NOMO-1 (cell line): ENCODE results near the gene CSNK1A1.
"Not testable (repeated sequence)": the region's sequence is repeated elsewhere in the genome, so short reads cannot be mapped to it uniquely, and the experiment has no call there.

Experiments
- DNase-seq, 2 experiments: peaks; one replicate each; lab custom pipeline; 2025; ENCODE audit not compliant: unreplicated experiment in 2 of 2; lab: John Stamatoyannopoulos, UW

The CSNK1A1 gene

DNA sequence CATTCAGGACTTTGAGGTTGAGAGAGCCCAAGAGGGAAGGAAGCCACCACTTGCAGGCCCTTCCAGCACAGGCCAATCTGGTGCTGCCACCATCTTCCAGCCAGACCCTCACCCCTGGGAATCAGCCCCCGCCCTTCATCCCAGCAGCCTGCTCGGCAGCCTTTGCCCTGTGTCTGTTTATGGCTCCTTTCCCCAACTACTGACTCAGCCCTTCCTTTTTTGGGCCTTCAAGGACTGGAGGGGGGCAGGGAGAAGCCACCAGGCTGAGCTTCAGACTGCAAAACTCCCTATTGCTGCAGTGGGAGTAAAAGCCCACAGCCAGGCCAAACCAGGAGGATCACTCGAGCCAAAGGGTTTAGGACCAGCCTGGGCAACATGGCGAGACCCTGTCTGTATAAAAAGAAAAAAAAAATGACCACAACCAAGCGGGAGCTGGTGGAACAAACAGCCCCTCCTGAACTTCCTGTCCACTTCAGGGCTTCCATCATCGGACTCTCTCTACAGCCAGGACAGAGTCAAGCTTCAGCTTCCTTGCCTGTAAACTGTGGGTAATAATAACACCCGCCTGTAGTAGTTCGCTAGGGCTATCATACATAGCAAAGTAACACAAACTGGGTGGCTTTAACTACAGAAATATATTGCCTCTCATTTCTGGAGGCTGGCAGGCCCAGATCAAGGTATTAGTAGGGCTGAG lies 86.3 kb downstream of the CSNK1A1 start:
- DNase-seq, result peak in 1 of 2 experiments; percentile 32

DNA sequence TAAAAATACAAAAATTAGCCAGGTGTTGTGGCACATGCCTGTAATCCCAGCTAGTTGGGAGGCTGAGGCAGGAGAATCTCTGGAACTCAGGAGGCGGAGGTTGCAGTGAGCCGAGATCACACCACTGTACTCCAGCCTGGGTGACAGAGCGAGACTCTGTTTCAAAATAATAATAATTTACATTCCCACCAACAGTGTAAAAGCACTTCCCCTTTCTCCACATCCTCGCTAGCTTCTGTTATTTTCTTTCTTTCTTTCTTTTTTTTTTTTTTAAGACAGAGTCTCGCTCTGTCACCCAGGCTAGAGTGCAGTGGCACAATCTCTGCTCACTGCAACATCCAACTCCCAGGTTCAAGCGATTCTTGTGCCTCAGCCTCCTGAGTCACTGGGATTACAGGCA lies 89.3 kb downstream of the CSNK1A1 start:
- DNase-seq, result peak; percentile 7 to 50

GRCh38 chr5:149459891-149460290 lies 91.3 kb downstream of the CSNK1A1 start:
- no peak for DNase-seq

GRCh38 chr5:149457393-149457763 lies 93.9 kb downstream of the CSNK1A1 start:
- DNase-seq, result no peak

GRCh38 chr5:149456597-149457392 lies 94.4 kb downstream of the CSNK1A1 start:
- no peak for DNase-seq

DNA sequence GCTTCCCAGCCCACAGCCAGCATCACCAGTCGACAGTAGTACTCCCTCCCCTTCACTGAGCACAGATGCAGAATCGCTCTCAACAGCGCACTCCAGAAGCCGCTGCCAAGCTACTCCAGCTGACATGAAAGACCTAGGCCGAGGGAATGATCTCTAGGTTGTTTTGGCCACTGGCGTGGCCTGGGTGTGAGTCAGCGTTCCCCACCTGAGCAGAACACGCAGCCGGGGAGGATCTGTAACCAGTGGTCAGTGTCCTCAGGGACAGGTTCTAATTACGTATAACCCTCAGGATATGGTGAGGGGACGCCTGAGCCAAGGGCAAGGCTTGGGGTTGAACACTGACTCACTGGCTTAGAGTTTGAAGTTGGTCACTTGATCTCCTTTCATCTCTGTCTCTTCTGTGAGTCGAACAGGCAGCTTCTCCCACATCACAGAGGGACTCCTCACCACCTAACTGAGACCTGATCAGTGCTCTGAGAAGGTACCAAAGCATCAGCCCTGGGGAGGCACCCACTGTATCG lies 95.3 kb downstream of the CSNK1A1 start:
- no peak for DNase-seq

DNA sequence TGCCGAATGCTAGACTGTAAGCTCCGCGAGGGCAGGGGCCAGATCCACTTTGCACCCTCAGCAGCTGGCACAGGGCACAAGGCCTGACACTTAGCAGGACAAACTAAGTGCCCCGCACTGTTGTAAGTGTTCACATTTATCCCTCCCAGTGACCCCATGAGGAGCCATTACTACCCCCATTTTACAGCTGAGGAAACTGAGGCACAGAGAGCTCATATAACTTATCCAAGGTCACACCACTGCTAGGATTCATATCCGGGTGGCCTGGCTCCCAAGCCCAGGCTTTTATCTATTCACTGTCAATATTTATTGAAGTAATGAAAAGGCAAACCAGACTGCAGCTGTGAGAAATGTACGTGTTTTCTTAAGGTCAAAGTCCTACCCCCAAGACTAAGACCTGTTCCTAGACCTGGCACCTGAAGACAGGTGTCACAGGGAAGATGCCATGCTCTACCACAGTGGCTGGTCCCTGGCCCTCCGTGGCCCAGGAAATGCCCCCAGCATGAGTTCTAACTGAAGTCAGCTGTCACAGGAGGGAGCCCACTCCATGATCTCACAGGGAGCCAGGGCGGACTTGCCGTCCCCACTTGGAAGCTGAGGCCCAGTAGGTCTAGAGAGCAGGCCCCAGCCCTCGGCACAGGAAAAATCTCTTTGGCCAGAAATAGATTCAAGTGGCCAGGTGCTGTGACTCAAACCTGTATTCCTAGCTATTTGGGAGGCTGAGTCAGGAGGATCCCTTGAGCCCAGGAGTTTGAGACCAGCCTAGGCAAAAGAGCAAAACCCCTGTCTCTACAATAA lies 97.4 kb downstream of the CSNK1A1 start:
- DNase-seq, result no peak

- DNase-seq, result no peak
These were observed 98.3 kb downstream of the CSNK1A1 start for GRCh38 chr5:149452665-149453617.

GRCh38 chr5:149452007-149452664 lies 99.1 kb downstream of the CSNK1A1 start:
- peak; percentile 14 to 58 for DNase-seq

- no peak for DNase-seq
These were observed 101.0 kb downstream of the CSNK1A1 start for GRCh38 chr5:149450199-149450598.

DNA sequence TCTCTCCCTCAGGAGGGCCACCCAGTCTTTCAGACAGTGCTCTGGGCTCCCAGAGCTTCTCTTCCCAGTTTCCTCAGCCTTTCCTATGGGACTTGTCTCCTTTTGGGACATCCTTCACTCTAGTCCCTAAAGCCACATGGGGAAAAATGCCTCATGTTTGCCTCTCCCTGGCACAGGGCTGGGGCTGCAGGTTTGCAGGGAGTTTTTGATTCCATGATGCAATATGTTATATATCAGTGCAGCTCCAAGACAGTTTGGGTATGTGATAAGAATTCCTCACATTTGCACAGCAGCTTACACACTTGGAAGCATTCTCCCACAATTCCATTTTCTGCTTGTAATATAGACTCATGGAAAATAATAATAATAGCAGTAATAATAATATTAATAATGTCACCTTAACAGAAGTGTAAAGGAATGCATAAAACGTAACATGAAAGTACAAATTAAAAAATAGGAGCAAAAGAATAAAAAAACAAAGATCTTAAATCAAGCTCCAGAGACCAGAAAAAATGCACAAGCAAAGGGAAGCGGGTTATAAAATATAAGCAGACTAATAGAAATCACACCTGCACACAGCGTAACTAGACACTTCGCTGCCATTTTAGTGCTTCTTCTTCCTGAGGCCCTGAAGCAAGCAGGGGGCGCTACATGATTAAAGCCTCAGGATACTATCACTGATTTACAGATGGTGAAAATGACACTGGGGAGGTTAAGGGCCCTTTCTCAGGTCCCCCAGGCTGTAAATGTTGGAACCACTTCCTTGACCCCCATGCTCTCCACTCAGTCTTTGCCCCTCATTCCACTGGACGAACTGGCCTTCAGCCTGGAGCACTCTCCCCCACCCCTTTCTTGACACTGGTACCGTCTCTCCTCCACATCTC lies 102.2 kb downstream of the CSNK1A1 start:
- DNase-seq, result peak; percentile 17 to 26

DNA sequence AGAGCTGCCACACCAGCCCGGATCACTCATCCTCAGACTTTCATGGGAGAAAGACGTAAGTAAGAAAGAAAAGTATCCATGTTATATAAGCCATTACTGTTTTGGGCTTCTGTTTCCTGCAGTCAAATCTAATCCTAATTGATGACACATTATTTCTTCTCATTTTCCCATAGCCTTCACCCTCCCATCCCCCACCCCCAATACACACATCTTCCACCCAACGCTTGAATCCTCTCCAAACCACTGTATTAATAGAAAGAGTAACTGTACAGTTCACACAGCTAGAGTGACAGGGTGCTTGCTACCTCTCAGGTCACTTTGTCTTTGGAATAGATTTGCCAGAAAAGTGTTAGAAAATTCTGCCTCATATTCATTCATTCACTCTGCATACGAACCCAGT lies 102.8 kb downstream of the CSNK1A1 start:
- no peak for DNase-seq

DNA sequence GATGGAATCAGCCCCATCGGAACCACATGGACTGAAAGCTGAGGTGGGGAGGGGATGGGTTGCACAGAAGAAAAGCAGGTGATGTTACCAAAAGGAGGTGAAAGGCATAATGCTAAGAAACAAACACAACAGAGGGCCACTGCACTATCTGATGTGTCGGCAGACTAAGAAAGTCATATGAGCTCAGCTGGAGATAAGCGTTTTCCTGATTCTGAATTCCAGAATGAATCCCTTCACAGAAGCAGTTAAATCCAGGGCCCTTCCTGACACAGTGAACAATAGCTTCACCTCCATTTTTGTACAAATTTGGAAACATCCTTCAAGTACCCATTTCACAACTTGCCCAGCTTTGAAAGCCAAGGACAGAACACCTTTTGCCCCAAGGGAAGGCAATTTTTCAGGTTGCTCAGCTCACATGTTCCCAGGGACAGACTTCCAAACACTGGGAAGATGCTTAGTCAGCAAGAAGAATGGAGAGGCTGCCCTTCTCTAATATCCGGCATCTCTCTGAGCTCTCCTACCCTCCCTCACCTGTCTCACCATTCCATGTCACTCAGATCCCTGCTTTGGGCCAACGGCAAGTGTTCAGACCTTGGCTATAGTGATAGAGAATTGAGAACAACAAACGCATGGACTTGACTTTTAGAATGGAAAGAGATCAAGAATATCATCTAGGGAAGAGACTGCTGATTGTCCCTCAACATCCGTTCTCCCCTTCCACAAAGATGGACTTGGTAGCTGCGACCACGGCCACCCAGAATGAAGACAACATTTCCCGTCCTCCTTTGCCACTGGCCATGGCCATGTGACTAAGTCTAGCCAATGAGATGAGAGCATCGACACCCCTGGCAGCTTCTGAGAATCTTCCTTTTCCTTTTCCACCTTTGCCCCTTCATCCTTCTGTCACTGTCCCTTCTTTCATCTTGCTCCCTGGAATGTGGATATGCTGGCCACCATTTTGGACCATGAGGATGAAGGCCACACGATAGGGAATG lies 103.6 kb downstream of the CSNK1A1 start:
- no peak for DNase-seq

DNA sequence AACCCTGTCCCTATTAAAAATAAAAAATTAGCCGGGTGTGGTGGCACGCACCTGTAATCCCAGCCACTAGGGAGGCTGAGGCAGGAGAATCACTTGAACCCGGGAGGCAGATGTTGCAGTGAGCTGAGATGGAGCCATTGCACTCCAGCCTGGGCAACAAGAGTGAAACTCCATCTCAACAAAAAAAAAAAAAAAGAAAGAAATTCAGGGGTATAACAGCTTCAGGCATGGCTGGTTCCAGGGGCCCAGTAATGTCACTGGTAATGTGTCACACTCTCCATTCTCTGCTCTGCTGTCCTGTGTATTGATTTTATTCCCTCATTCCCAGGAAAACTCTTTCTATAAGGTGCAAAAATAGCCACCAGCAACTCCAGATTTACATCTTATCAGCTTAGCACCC lies 104.4 kb downstream of the CSNK1A1 start:
- DNase-seq, result not testable (repeated sequence)

DNA sequence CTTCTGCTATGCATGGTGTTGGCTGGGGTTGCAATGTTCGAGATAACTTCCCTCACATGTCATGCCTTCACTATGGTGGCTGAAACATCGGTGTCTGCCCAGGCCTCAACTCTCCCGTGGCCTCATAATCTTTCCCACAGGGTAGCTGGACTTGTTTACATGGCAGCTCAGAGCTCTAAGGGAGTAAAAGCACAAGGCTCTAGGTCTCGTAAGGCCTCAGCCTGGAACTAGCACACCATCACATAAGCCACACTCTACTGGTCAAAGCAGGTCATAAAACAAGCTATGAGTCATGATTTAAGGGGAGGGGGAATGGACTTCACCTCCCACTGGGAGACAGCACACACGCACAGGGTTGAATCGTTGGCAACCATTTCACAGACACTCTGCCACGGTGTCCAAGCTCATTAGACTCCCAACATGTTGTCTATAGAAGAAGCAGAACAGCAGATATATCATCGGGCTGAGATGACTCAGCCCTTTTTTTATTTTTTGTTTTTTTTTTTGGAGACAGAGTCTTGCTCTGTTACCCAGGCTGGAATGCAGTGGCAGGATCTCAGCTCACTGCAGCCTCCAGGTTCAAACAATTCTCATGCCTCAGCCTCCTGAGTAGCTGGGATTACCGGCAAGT lies 105.4 kb downstream of the CSNK1A1 start:
- DNase-seq, result no peak

DNA sequence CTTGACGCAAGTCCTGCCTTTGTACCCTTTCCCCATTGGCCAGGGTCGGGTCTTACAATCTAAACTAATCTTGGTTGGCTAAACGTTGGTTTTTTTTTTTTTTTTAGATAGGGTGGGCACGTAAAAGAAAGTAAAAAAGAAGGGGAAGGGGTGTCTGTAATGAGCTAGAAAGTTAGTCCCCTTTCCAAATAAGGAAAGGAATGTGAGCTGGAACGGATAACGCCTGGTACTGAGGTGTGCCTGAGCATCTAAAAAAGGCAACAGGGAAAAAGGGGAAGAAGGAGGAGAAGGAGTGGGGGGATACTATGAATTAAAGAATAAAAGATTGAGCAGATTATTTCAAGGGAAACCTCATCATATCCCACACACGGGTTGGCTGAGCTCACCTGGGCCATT lies 105.9 kb downstream of the CSNK1A1 start:
- no peak for DNase-seq

GRCh38 chr5:149444430-149444829 lies 106.8 kb downstream of the CSNK1A1 start:
- not testable (repeated sequence) for DNase-seq
